GM23248 (cell line): ENCODE results near the gene MYO10.

Experiments used
- EZH2 ChIP-seq: fragments of 200-600 bp; sonication (generic); IDR thresholded peaks from 2 replicates; pipeline ENCODE4 v1.6.1; 2018; ENCODE audit warnings: antibody characterized with exemption, mild to moderate bottlenecking; ENCODE audit not compliant: insufficient read depth, poor library complexity, severe bottlenecking
- EZH2phosphoT487 ChIP-seq: fragments of 200-600 bp; sonication (generic); IDR thresholded peaks from 2 replicates; pipeline ENCODE4 v1.6.1; 2018; ENCODE audit warnings: antibody characterized with exemption, moderate library complexity, mild to moderate bottlenecking, low read depth; ENCODE audit not compliant: insufficient read depth

DNA sequence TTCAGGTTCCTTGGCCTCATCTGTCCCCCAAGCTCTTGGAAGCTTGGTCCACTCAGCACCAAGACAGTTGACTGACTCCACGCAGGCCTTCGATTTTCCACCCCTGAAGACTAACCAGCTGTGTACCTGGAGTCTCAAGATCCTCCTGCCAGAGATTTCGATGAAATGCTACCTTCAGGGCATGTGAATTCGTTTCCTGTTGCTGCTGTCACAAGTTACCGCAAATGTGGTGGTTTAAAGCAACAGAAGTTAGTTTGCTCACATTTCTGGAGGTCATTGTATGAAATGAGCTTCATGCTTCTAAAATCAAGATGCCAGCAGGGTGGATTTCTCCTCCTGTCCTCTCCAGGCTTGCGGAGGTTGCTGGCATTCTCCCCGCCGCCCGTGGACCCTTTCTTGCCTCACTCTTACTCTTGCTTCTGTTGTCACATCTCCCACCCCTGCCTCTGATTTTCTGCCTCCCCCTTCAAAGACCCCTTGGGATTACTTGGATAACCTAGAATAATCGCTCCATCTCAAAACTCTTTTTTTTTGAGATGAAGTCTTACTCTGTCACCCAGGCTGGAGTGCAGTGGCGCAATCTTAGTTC, 291.7 kb downstream of the MYO10 start:
- TF ChIP-seq EZH2 (no peak), EZH2phosphoT487 (no peak)
